HG03342 (cell line): ENCODE measurements around the gene KRT12.
"Not testable (repeated sequence)": the region's sequence is repeated elsewhere in the genome, so short reads cannot be mapped to it uniquely, and the experiment has no call there.

ENCODE experiments used
- ATAC-seq: cut with Tn5 transposase; IDR thresholded peaks from one replicate; pipeline ENCODE4 v1.9.1; 2021; ENCODE audit warnings: mild to moderate bottlenecking, moderate library complexity; ENCODE audit not compliant: unreplicated experiment

The KRT12 gene

DNA sequence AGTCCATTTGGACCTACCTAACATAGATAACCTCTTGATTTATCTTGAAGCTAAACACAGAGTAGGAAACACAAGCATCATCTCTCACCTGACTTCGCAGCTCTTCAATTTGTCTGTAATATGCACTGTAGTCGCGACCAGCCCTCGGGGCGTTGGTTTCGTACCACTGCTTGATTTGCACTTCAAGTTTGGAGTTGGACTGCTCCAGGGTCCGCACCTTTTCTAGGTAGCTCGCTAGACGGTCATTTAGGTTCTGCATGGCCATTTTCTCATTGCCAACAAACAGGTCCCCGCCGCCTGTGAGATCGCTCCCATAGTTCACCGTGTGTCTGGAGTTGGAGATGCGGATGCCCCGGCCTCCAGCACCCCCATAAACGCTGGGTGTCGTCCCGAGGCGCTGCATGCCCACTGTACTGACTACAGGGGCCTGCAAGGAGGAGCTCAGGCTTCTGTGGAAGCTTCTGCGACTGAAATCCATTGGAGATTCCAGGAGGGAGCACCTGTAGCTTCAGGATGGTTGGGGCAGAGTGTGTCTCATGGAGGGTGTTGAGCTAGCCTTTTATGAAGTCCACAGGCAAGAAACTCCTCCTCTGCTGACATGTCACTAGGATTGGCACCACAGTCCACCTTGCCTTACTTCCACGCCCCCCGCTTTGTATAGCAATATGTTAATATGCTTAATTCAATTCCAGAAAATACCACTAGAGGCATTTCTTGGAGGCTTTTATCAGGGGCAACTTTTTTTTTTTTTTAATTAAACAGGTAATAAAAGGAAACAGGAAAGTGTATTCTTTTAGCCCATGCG, 17.9 kb upstream of the KRT12 start, which contains the start of gene KRT20:
Gene KRT20 (minus strand): TSS at position 535 of the 805 bp plus-strand sequence. CDS start 57 bp downstream, at position 478.
- ATAC-seq = no peak

DNA sequence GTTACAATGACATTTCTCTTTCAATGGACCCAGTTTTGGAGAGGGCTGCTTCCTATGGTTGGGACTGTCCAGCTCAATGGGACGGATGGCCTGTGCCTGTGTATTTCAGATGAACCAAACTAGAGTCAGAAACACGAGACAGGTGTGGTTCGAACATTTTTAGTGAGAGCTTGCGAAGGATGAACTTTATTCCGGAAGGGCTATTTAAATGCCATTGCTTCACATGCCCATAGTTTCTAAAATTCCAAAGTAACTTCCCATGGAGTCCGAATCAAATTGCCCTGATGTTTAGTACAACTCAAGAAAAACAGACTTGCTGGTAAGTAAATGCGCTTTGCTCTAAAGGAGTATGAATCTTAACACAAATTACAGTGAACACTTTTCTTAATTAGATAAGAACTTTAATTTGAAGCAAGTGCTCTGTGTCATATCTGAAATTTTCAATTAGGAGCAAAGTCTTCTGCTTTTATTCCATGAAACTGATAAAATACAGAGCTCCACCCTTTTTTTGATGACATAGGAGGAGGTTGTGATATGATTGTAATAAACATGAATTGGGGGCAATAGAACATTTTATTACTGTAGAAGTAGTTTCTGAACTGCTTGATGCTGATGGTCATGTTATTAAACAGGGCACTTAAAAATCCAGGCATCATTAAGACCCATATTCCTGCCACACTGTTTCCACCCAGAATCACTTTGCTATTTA, 16.8 kb upstream of the KRT12 start:
- ATAC-seq = no peak

DNA sequence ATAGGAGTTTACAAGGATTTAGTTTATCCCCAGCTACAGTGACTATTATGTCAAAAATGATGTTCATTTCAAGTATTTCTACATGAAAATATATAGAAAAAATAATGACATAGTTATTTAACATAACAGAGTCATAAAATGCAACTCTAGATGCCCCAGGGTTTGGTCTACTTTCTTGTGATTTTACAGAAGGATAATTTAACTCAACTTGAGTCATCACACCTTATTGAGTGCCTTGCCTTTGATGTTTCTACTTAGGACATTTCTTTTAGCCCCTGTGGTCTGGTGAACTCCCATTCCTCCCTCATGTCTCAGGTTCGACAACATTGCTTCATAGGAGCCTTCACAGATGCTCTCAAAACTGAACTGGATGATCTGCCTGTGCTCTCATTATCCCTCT, 16.0 kb upstream of the KRT12 start:
- no peak for ATAC-seq

DNA sequence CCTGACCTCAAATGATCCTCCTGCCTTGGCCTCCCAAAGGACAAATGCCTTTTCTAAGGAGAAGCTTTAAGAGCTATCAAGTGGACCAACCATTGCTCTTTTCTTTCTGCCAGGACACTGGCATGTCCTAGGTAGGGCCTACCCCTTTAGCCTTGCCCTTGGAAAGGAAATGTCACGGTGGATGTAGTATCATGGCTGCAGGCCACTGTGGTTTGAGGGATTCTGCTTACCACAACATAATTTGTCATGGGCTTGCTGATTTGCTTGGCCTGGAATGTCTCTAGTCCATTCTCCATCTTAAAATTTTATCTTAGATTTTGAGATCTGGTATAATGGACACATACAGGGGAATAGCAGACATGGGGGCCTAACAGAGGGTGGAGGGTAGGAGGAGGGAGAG, 12.0 kb upstream of the KRT12 start:
- ATAC-seq = no peak

DNA sequence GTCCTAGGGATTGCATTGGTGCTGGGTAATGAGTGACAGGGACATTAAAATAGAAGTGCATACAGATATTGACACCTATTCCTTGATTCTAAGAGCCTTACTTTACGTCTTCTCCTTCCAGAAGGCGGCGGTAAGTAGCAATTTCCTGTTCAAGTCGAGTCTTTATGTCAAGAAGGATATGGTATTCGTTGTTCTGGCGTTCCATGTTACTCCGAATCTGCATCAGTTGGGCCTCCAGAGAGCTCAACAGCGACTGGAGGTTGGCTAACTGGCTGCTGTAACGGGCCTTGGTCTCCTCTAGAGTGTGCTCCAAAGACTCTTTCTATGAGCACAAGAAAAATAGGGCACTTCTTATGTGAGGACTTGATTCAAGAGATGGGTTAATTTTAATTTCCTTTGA, 11.0 kb upstream of the KRT12 start:
- ATAC-seq = no peak

DNA sequence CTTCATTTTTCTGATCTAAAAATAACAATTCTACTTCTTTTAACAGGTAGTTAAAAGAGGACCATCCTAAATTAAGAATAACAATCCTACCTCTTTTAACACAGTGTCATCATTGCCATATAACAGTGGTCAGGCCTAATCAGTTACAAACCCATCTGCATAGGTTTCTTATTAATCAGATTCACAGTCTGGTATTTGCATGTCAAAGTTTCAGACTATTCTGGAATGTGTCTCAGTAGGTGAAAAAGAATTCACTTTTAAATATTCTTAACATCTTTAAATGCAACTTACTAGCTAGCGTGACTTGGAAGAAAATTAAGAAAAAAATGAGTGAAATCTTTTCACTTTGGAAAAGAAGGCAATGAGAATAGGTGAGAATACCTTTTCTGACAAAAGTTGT, 6.8 kb upstream of the KRT12 start:
- no peak for ATAC-seq

- no peak for ATAC-seq
These were observed 6.2 kb upstream of the KRT12 start for GRCh38 chr17:40873255-40873654.

- ATAC-seq = no peak
These were observed 5.4 kb upstream of the KRT12 start for GRCh38 chr17:40872416-40872815.

DNA sequence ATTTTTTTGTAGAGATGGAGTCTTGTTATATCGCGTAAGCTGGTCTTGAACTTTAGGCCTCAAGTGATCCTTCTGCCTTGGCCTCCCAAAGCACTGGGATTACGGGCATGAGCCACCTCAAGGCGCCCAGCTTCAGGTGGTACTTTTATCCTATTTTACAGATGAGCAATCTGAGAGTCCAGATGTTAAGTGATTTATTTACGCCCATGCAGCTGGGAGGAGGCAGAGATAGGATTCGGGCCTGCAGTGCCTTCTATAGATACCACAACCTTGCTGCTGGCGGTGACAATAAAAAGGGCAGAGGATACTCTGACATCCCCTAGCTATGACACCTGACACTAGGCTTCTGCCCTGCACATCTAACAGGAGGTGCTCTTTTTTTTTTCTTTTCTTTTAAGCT, 4.3 kb upstream of the KRT12 start:
- ATAC-seq = no peak

DNA sequence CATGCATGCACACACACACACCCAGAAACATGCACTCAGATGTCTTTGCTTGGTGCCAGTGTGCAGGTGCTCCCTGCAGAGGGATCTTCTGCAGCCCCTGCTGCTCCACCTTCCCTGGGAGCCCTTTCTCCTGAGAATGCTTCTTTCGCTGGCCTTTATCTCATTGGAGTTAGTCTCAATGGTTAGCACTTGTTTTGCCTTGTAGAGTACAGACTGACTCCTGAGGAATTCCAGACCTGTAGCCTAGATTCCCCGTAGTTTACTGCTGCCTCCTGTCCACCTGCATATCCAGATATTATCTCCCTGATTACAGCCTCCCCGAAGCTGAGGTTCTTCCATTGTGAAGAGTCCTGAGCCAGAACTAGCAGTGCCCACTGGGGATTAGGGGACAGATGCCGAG, 3.1 kb upstream of the KRT12 start:
- ATAC-seq = no peak

GRCh38 chr17:40864661-40865390, 2.2 kb downstream of the KRT12 start:
- no peak for ATAC-seq

DNA sequence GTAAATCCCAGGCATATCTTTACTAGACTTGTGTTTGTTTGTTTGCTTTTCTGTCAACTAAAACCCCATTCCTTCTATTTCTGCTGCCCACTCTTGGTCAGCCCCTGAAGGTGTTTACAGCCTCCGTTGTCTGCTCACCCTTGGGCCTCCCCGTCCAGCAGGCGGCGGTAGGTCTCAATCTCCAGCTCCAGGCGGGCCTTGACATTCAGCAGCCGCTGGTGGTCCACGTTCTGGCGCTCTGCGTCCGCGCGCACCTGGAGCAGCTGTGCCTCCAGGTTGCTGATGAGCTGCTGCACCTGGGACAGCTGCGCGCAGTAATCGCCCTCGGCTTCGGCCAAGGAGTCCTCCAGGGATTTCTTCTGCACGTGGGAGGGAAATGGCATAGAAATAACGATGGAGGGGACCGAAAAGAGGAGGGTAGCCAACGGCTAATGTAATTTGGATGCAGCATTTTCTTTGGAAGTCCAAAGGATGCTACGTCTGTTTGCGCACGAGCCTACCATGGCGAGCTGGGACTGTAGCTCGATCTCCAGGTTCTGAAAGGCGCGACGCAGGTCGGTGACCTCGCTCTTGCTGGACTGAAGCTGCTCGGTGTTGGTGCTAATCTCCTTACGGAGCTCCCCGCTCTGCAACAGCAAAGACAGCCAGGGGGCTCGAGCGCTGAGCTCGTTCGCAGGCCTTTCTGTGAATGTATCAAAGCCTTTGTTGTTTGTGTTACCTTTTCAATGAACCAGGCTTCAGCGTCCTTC, 3.9 kb downstream of the KRT12 start:
- ATAC-seq = no peak

GRCh38 chr17:40859536-40859935, 7.5 kb downstream of the KRT12 start:
- no peak for ATAC-seq

GRCh38 chr17:40858667-40859066, 8.4 kb downstream of the KRT12 start:
- not testable (repeated sequence) for ATAC-seq

DNA sequence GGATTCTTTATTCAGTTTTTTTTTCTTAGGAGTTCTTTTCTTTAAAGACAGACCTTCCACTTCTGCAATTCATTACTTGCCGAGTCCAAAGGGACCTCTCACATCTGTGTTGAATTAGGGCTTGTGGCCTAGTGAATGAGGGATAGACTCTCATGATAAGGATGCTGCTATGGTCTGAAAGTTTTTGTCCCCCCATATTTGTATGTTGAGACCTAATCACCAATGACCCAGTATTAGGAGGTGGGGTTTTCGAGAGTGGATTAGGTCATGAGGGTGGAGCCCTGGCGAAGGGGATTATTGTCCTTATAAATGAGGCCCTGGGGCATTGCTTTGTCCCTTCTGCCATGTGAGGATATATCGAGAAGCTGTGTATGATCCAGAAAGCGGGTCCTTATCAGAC, 9.5 kb downstream of the KRT12 start:
- no peak for ATAC-seq

DNA sequence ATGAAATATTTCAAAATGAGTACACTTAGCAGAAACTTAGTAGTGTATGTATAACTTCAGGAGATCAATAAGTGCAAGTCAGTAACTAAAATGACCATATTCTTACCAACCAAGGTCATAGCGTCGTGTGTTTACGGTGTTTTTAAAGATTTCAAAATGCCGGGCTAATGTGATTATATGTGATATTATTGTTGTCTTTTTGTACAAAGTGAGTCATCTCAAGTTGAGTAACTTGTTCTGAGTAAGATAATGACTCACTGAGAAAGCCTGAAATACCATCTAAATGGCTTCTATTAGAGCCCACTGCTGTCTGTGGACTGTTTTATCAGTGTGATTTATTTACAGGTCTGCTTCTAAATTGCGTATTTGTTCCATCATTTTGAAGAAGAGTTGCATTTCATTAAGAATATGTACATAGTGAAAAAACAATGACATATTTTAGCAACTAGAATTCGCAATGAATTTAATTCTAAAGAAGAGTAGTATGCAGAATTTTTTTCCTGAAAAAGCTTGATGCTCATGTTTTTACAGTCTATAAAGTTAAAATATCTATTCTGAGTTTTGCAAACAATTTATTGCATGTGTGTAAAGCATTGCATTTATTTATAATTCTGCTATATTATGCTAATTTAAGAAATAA, 12.7 kb downstream of the KRT12 start:
- ATAC-seq = no peak

- ATAC-seq = no peak
These were observed 14.7 kb downstream of the KRT12 start for GRCh38 chr17:40852364-40852763.

GRCh38 chr17:40850293-40850972, 16.6 kb downstream of the KRT12 start:
- ATAC-seq = no peak

DNA sequence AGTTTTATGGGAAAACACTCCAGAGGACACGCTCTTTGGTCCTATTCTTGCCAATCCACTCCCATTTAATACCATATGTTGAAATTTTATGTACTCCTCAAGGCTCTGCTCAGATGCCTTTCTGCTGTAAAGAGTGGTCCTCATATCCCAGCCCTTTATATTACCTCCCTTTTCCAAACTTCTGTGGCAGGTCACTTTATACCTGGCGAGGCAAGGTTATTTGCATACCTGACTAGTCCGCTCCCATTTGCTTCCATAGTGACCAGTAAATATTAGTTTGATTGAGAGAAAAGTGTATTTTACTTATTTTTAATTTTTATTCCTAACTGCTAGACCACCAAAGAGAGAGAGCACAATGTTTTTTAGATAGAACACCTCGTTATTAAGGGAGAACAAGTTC, 17.3 kb downstream of the KRT12 start:
- no peak for ATAC-seq
